ENCODE results near the gene CDKL5.

The CDKL5 gene

DNA sequence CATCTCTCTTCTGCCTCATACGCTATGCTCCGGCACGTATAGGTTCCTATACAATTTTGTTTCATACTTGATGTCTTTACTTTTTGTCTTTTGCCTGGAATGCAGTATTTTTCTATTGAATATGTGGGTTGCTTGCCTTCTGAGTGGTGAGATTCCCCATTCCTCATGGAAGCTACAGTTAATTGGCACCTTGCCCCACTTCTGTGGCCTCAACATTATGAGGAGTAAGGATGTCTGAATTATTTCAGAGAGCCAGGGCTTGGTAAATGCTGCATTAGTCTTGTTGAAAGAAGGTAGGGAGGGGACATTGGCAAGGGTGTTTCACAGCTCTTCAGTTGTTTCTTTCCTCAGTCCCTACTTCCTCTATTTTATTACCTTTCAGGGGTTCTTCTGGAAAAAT lies 23.0 kb downstream of the CDKL5 start:
- no peaks in the 10 kb centered on the region for H3K9me2 ChIP-seq (replicated peaks; ENCODE audit: low read depth, low read length)
- no peaks in the 10 kb centered on the region for H3F3A ChIP-seq (ENCODE audit: low read depth)
- no peaks in the 10 kb centered on the region for H3K27me3 ChIP-seq (ENCODE audit: insufficient read depth, low read length, poor library complexity, severe bottlenecking)
- no peak for TF ChIP-seq EZH2phosphoT487 (IDR thresholded peaks at IDR 0.05; ENCODE audit: borderline replicate concordance)
- TF ChIP-seq, protein P1, sequence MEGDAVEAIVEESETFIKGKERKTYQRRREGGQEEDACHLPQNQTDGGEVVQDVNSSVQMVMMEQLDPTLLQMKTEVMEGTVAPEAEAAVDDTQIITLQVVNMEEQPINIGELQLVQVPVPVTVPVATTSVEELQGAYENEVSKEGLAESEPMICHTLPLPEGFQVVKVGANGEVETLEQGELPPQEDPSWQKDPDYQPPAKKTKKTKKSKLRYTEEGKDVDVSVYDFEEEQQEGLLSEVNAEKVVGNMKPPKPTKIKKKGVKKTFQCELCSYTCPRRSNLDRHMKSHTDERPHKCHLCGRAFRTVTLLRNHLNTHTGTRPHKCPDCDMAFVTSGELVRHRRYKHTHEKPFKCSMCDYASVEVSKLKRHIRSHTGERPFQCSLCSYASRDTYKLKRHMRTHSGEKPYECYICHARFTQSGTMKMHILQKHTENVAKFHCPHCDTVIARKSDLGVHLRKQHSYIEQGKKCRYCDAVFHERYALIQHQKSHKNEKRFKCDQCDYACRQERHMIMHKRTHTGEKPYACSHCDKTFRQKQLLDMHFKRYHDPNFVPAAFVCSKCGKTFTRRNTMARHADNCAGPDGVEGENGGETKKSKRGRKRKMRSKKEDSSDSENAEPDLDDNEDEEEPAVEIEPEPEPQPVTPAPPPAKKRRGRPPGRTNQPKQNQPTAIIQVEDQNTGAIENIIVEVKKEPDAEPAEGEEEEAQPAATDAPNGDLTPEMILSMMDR (conservative IDR thresholded peaks at IDR 0.05; ENCODE audit: low read length), result no peak
- H4K20me1 ChIP-seq (ENCODE audit: insufficient read depth, low read length, poor library complexity, severe bottlenecking), result no peaks in the 10 kb centered on the region
- no peaks in the 10 kb centered on the region for H3K9me3 ChIP-seq (ENCODE audit: insufficient read depth, low read depth, low read length)
- no peak overlapping the region for H3K4me2 ChIP-seq (ENCODE audit: low read depth, low read length, poor library complexity, severe bottlenecking)
- H2AFZ ChIP-seq (ENCODE audit: low read length), result no peak overlapping the region
- H3K9ac ChIP-seq (ENCODE audit: low read depth, low read length, poor library complexity, severe bottlenecking), result no peak overlapping the region
- no peak overlapping the region for H3K4me3 ChIP-seq (ENCODE audit: low read length, poor library complexity, severe bottlenecking)
- peaks cover 3% of the 10 kb centered on the region for H3K4me1 ChIP-seq (ENCODE audit: insufficient read depth, low read length, poor library complexity, severe bottlenecking)
- H3K36me3 ChIP-seq (ENCODE audit: insufficient read depth, low read length), result no peaks in the 10 kb centered on the region
- no peaks in the 10 kb centered on the region for H3K79me2 ChIP-seq (ENCODE audit: insufficient read depth, low read length)

DNA sequence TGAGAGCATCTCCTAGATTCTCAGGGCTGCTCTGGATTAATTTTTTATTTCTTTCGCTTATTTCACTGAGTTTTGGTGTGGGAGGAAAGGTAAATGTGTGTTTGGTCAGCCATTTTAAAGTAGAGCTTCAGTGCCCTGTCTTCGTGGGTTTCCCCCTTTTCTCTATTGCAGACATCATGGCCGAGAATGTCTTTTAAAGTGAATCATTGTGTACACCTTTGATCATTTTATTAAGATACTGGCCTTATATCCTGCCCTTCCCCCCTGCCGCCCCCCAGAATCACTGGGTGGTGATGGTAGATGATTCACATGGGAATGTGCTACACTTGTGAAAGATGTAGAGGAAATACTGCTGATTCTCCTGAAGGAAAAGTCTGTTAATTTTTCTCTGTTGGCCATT lies 23.8 kb downstream of the CDKL5 start:
- H3F3A ChIP-seq (ENCODE audit: low read depth), result no peaks in the 10 kb centered on the region

DNA sequence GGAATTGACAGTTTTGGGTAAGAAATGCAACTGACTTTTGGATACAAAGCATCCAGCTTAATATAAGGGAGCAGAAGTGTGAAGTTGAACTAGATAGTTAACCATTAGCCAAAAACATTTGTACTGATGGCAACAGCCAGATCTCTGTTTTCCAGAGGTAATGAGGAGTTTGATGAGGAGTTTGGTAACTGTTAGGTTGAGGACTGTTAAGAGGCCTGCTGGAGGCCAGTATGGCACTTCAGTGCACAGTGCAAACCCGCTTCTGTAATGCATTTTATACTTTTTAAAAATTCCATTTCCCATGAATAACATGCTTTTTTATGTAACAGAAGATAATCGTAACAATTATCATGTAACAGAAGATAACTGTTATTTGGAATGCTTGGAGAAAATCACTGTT lies 30.0 kb downstream of the CDKL5 start:
- Histone ChIP-seq H2AFZ (ENCODE audit: low read length) (no peak overlapping the region), H3K27me3 (ENCODE audit: insufficient read depth, low read length, poor library complexity, severe bottlenecking) (no peaks in the 10 kb centered on the region), H3K9me2 (replicated peaks; ENCODE audit: low read depth, low read length) (no peaks in the 10 kb centered on the region), H3K4me1 (ENCODE audit: insufficient read depth, low read length, poor library complexity, severe bottlenecking) (no peaks in the 10 kb centered on the region), H3K36me3 (ENCODE audit: insufficient read depth, low read length) (no peaks in the 10 kb centered on the region), H4K20me1 (ENCODE audit: insufficient read depth, low read length, poor library complexity, severe bottlenecking) (no peaks in the 10 kb centered on the region), H3K4me3 (ENCODE audit: low read length, poor library complexity, severe bottlenecking) (no peak overlapping the region), H3K79me2 (ENCODE audit: insufficient read depth, low read length) (no peaks in the 10 kb centered on the region), H3K9me3 (ENCODE audit: insufficient read depth, low read depth, low read length) (no peaks in the 10 kb centered on the region), H3F3A (ENCODE audit: low read depth) (no peaks in the 10 kb centered on the region), H3K4me2 (ENCODE audit: low read depth, low read length, poor library complexity, severe bottlenecking) (no peak overlapping the region), H3K9ac (ENCODE audit: low read depth, low read length, poor library complexity, severe bottlenecking) (no peak overlapping the region)
- TF ChIP-seq EZH2phosphoT487 (IDR thresholded peaks at IDR 0.05; ENCODE audit: borderline replicate concordance), result no peak
- TF ChIP-seq, protein P1 (conservative IDR thresholded peaks at IDR 0.05; ENCODE audit: low read length), result no peak

More for the DNA sequence above, 23.8 kb downstream of the CDKL5 start:
- Histone ChIP-seq H3K9ac (ENCODE audit: low read depth, low read length, poor library complexity, severe bottlenecking) (no peak overlapping the region), H2AFZ (ENCODE audit: low read length) (no peak overlapping the region), H3K4me2 (ENCODE audit: low read depth, low read length, poor library complexity, severe bottlenecking) (no peak overlapping the region), H4K20me1 (ENCODE audit: insufficient read depth, low read length, poor library complexity, severe bottlenecking) (no peaks in the 10 kb centered on the region), H3K36me3 (ENCODE audit: insufficient read depth, low read length) (no peaks in the 10 kb centered on the region), H3K9me3 (ENCODE audit: insufficient read depth, low read depth, low read length) (no peaks in the 10 kb centered on the region), H3K9me2 (replicated peaks; ENCODE audit: low read depth, low read length) (no peaks in the 10 kb centered on the region), H3K27me3 (ENCODE audit: insufficient read depth, low read length, poor library complexity, severe bottlenecking) (no peaks in the 10 kb centered on the region), H3K4me1 (ENCODE audit: insufficient read depth, low read length, poor library complexity, severe bottlenecking) (peaks cover 3% of the 10 kb centered on the region), H3K79me2 (ENCODE audit: insufficient read depth, low read length) (no peaks in the 10 kb centered on the region), H3K4me3 (ENCODE audit: low read length, poor library complexity, severe bottlenecking) (no peak overlapping the region)
- TF ChIP-seq, protein P1 (conservative IDR thresholded peaks at IDR 0.05; ENCODE audit: low read length), result no peak
- TF ChIP-seq EZH2phosphoT487 (IDR thresholded peaks at IDR 0.05; ENCODE audit: borderline replicate concordance), result no peak
